ENCODE data around the gene TEAD3. TPM values are rescaled to one million over a fixed set of nuclear protein-coding genes. Genes with fewer than 3 reads are reported as not detected.

Gene TEAD3
- polyA plus RNA-seq, 3 donors = 39.5 to 54.5 (median 50.2) TPM

GRCh38 chr6:35483893-35484645, 12.8 kb downstream of the TEAD3 start:
- DNase-seq (ENCODE audit: extremely low read depth in 1 of 11, low read depth in 9 of 11, low spot score in 4 of 11) = no peak

- no peak for DNase-seq (ENCODE audit: extremely low read depth in 1 of 11, low read depth in 9 of 11, low spot score in 4 of 11)
Observed at GRCh38 chr6:35483490-35483889, 13.4 kb downstream of the TEAD3 start.

GRCh38 chr6:35483062-35483461, 13.8 kb downstream of the TEAD3 start:
- no peak for DNase-seq (ENCODE audit: extremely low read depth in 1 of 11, low read depth in 9 of 11, low spot score in 4 of 11)

GRCh38 chr6:35481226-35481625, 15.7 kb downstream of the TEAD3 start:
- no peak for DNase-seq (ENCODE audit: extremely low read depth in 1 of 11, low read depth in 9 of 11, low spot score in 4 of 11)

- DNase-seq (ENCODE audit: extremely low read depth in 1 of 11, low read depth in 9 of 11, low spot score in 4 of 11) = no peak
Observed at GRCh38 chr6:35480176-35480575, 16.7 kb downstream of the TEAD3 start.

- DNase-seq (ENCODE audit: extremely low read depth in 1 of 11, low read depth in 9 of 11, low spot score in 4 of 11) = no peak
Observed at GRCh38 chr6:35478259-35478658, 18.6 kb downstream of the TEAD3 start.

- no peak for DNase-seq (ENCODE audit: extremely low read depth in 1 of 11, low read depth in 9 of 11, low spot score in 4 of 11)
Observed at GRCh38 chr6:35477551-35478179, 19.2 kb downstream of the TEAD3 start.

- no peak for DNase-seq (ENCODE audit: extremely low read depth in 1 of 11, low read depth in 9 of 11, low spot score in 4 of 11)
Observed at GRCh38 chr6:35477028-35477427, 19.9 kb downstream of the TEAD3 start.

- DNase-seq (ENCODE audit: extremely low read depth in 1 of 11, low read depth in 9 of 11, low spot score in 4 of 11) = no peak
Observed at GRCh38 chr6:35476004-35476403, 20.9 kb downstream of the TEAD3 start.

GRCh38 chr6:35475573-35475972, 21.3 kb downstream of the TEAD3 start:
- DNase-seq (ENCODE audit: extremely low read depth in 1 of 11, low read depth in 9 of 11, low spot score in 4 of 11) = no peak

GRCh38 chr6:35474942-35475570, 21.8 kb downstream of the TEAD3 start:
- DNase-seq (ENCODE audit: extremely low read depth in 1 of 11, low read depth in 9 of 11, low spot score in 4 of 11) = no peak

GRCh38 chr6:35474131-35474941, 22.5 kb downstream of the TEAD3 start:
- DNase-seq (ENCODE audit: extremely low read depth in 1 of 11, low read depth in 9 of 11, low spot score in 4 of 11) = no peak

- no peak for DNase-seq (ENCODE audit: extremely low read depth in 1 of 11, low read depth in 9 of 11, low spot score in 4 of 11)
Observed at GRCh38 chr6:35473850-35474130, 23.1 kb downstream of the TEAD3 start.

GRCh38 chr6:35473075-35473849, 23.6 kb downstream of the TEAD3 start:
- no peak for DNase-seq (ENCODE audit: extremely low read depth in 1 of 11, low read depth in 9 of 11, low spot score in 4 of 11)

- DNase-seq (ENCODE audit: extremely low read depth in 1 of 11, low read depth in 9 of 11, low spot score in 4 of 11) = no peak
Observed at GRCh38 chr6:35471836-35472345, 25.0 kb downstream of the TEAD3 start.

GRCh38 chr6:35470663-35471120, 26.2 kb downstream of the TEAD3 start:
- DNase-seq (ENCODE audit: extremely low read depth in 1 of 11, low read depth in 9 of 11, low spot score in 4 of 11) = no peak

GRCh38 chr6:35469751-35470662, 26.9 kb downstream of the TEAD3 start:
- DNase-seq (ENCODE audit: extremely low read depth in 1 of 11, low read depth in 9 of 11, low spot score in 4 of 11) = no peak
